ENCODE results near the gene GPATCH2L. TPM values are rescaled to one million over a fixed set of nuclear protein-coding genes. Genes with fewer than 3 reads are reported as not detected.
A peak's percentile ranks its signal among the peaks of the same experiment; 100 is the strongest.

GPATCH2L gene
- total RNA-seq, 1 experiment from 2014 or later, result 76.7 TPM

- H3K27ac Mint-ChIP-seq, result peak overlapping the region in 1 of 3 experiments; percentile 55; a peak in 1 of 7 replicates
- Histone ChIP-seq H3T11ph (ENCODE audit: low read length) (no peak overlapping the region), H3K56ac (ENCODE audit: insufficient read length, low read depth, low read length) (no peak overlapping the region), H3K4me1 (ENCODE audit: insufficient read depth, low read length) (peaks cover 6% of the 10 kb centered on the region), H3K23me2 (ENCODE audit: insufficient read length, low read depth, low read length, poor library complexity, severe bottlenecking) (no peaks in the 10 kb centered on the region), H3K79me1 (ENCODE audit: insufficient read depth, low read depth, low read length, poor library complexity, severe bottlenecking) (no peaks in the 10 kb centered on the region), H4K91ac (ENCODE audit: insufficient read length, low read depth, low read length) (no peak overlapping the region), H4K8ac (replicated peaks; ENCODE audit: insufficient read length, low read depth, low read length) (no peak overlapping the region), H2BK120ac (ENCODE audit: low read depth, low read length, poor library complexity, severe bottlenecking) (no peak overlapping the region), H2BK5ac (ENCODE audit: insufficient read length, low read length) (no peak overlapping the region), H2AK5ac (ENCODE audit: insufficient read length, low read length) (no peak overlapping the region), H3K14ac (ENCODE audit: insufficient read depth, low read length) (no peak overlapping the region), H2BK15ac (ENCODE audit: low read depth, low read length) (no peak overlapping the region), H3K23ac (ENCODE audit: insufficient read length, low read depth, low read length) (no peak overlapping the region), H2BK20ac (ENCODE audit: low read depth, low read length, poor library complexity, severe bottlenecking) (no peak overlapping the region), H3K9me3 (ENCODE audit: control insufficient read depth, low read depth, low read length) (no peaks in the 10 kb centered on the region), H3K18ac (ENCODE audit: insufficient read length, low read depth, low read length) (no peak overlapping the region), H2BK12ac (ENCODE audit: insufficient read length, low read depth, low read length) (no peak overlapping the region), H3K9ac (ENCODE audit: extremely low read depth, insufficient read length, low read length) (no peak overlapping the region), H4K20me1 (ENCODE audit: control insufficient read depth, insufficient read depth, insufficient read length) (no peaks in the 10 kb centered on the region), H3K4me2 (ENCODE audit: insufficient read depth, insufficient read length, low read length) (no peak overlapping the region), H3K4ac (ENCODE audit: low read depth, low read length) (no peak overlapping the region), H3K79me2 (ENCODE audit: insufficient read depth, low read length) (no peaks in the 10 kb centered on the region), H4K5ac (ENCODE audit: insufficient read length, low read depth, low read length) (no peak overlapping the region), H3K27me3 (ENCODE audit: insufficient read depth, low read length) (no peaks in the 10 kb centered on the region), H3K27ac (ENCODE audit: insufficient read length, low read depth, low read length) (no peak overlapping the region), H2AFZ (ENCODE audit: low read length) (no peak overlapping the region)
- no peak overlapping the region for H3K4me3 Mint-ChIP-seq
- H3K36me3 Mint-ChIP-seq (ENCODE audit: insufficient read depth in 1 of 3, low read depth in 3 of 3), result no peaks in the 10 kb centered on the region; a peak in 1 of 7 replicates
- H3K4me1 Mint-ChIP-seq, result peaks cover 8 to 17% of the 10 kb centered on the region in 2 experiments
- no peak for DNase-seq
- no peaks in the 10 kb centered on the region for H3K9me3 Mint-ChIP-seq
- peaks cover 8% of the 10 kb centered on the region; the same call in 1 of the 2 replicates for H3K27me3 Mint-ChIP-seq (ENCODE audit: low read depth)
- no peak for TF ChIP-seq CTCF (conservative IDR thresholded peaks at IDR 0.05)
- WGBS (ENCODE audit: extremely low coverage, insufficient read length, low lambda C conversion rate), result no CpG with 5 or more reads among the region's 4 CpGs
Measured at GRCh38 chr14:76121089-76121748, 30.5 kb upstream of the GPATCH2L start.

Measured in H9 (cell line).